GM12873 (cell line): ENCODE data around the gene POLDIP3.

Experiments
- TF ChIP-seq, protein P1 (sequence below): IDR thresholded peaks from 2 replicates; pipeline ENCODE4 v1.5.1; 2012; ENCODE audit warnings: low read depth, mild to moderate bottlenecking, moderate library complexity, low read length, control low read depth; ENCODE audit not compliant: insufficient read depth; ENCODE audit errors: missing control alignments

Gene POLDIP3

DNA sequence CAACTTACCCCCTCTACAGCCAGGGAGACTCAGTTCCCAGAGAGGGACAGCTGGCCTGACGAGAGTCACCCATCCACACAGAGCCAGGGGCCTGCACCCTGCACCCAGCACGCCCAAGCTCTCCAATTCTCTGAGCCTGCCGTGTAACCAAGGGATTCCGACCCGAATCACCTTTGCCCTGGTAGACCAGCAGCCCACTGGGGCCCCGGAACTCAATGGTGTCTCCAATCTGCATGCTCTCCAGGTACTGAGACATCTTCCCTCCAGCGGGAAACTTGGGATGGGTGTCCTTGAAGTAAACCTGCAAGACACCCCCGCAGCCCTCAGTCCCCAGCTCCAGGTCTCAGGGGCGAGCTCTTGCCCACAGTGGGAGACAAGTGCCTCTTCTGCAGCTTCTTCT, 13.3 kb upstream of the POLDIP3 start:
- TF ChIP-seq, protein P1, sequence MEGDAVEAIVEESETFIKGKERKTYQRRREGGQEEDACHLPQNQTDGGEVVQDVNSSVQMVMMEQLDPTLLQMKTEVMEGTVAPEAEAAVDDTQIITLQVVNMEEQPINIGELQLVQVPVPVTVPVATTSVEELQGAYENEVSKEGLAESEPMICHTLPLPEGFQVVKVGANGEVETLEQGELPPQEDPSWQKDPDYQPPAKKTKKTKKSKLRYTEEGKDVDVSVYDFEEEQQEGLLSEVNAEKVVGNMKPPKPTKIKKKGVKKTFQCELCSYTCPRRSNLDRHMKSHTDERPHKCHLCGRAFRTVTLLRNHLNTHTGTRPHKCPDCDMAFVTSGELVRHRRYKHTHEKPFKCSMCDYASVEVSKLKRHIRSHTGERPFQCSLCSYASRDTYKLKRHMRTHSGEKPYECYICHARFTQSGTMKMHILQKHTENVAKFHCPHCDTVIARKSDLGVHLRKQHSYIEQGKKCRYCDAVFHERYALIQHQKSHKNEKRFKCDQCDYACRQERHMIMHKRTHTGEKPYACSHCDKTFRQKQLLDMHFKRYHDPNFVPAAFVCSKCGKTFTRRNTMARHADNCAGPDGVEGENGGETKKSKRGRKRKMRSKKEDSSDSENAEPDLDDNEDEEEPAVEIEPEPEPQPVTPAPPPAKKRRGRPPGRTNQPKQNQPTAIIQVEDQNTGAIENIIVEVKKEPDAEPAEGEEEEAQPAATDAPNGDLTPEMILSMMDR, result no peak

DNA sequence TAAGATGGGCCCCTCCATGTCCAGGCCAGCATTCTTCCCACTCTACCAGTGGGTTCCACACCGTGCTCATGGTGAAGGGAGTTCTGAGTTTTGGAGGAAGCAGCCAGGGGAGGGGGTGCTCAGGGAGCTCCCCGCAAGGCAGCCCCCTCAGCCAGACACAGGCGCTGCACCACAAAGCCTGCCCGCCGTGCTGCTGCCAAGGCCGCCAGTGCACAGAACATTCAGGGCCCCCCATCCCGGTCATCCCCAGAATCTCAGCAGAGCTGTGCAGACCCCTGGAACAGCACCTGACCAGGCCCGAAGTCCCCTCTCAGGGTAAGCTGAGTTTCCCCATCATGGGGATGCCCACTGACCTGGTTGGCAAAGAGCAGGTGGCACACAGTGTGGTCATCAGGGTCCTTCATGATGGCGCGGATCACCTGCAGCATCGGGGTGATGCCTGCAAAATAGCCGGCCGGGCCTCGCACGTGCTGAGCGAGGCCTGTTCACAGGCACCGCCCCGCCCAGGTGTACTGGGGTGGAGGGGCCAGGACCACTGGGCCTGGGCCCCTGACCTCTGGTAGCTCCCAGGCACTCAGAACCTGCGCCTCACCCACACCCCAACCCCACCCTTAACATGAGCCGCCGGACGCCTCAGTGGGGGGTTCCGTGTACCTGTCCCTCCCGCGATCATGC, 12.4 kb upstream of the POLDIP3 start:
- TF ChIP-seq, protein P1, result no peak

DNA sequence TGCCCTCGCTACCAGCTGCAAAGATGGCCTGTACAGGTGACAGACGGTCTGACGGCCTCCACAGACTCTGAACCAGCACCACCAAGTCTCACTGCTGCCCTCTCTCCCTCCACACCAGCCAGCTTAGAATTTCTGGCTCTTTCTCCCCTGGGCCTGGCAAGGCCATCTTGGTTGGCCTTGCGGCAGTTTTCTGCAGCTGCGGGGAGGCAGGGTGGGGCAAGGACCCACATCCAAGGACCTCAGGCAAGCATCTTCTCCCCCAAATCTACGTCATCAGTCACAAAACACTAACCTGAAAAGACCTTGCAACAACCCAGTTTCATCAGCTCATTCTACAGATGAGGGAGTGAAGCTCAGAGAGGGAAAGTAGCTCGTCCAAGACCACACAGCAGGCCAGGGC, 11.7 kb upstream of the POLDIP3 start:
- TF ChIP-seq, protein P1, result no peak

DNA sequence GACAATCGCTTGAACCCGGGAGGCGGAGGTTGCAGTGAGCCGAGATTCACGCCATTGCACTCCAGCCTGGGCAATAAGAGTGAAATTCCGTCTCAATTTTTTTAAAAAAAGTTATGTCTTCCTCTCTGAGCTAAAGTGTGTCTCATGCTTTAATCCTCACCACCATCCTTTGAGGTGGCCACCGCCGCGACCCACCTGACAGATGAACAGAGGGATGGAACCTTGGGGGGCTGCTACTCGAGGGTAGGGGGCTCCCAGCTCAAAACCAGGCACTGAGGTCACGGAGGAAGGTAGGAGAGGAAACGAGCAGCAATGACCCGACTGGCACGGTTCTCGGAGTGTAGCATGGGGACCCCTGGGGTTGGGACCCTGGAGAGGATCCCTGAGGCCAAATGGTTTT, 10.7 kb upstream of the POLDIP3 start:
- TF ChIP-seq, protein P1, result no peak

DNA sequence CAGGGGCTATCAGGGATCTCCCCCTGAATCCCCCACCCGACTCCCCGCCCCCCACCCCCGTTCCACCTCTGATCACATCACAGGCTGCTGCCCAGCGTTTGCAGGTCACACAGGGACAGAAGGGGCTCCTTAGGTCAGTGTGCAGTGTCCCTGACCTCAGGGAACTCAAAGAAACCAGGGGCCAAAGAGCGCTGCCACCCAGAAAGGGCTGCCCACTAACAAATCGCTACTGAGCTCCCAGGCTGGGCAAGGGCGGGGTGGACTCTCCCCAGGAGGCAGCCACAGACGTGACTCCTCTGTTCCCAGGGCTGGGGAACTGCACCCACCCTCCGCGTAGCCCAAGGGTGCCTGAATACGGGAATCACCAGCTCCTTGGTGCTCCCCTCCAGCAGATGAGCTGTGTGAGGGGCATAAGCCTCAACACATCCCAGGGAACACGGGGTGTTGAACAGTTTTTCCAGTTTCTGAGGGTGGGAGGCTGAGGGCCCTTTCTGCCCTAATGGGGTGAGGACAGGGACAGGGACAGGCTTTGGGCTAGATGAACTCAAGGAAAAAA, 9.9 kb upstream of the POLDIP3 start:
- TF ChIP-seq, protein P1, result no peak

- TF ChIP-seq, protein P1, result no peak
Measured at GRCh38 chr22:42623756-42624441, 9.2 kb upstream of the POLDIP3 start.

GRCh38 chr22:42623301-42623751, 8.6 kb upstream of the POLDIP3 start:
- TF ChIP-seq, protein P1, result no peak
